SU-DHL-6 (cell line): ENCODE measurements around the gene PPP1R14C.

Experiments
- CTCF ChIP-seq: fragments of 200-600 bp; sonication (generic); IDR thresholded peaks from one replicate; pipeline ENCODE4 v1.5.1; 2017; ENCODE audit warnings: antibody characterized with exemption, mild to moderate bottlenecking, low read length, moderate library complexity; ENCODE audit not compliant: insufficient read depth, poor library complexity, severe bottlenecking
- EZH2phosphoT487 ChIP-seq: fragments of 200-600 bp; sonication (generic), shearing (Covaris generic); conservative IDR thresholded peaks from 2 replicates; pipeline ENCODE4 v1.6.1; 2018; ENCODE audit warnings: mild to moderate bottlenecking, antibody characterized with exemption, low read length, moderate library complexity, mixed read lengths

- TF ChIP-seq CTCF (no peak), EZH2phosphoT487 (no peak)
Measured at GRCh38 chr6:150290429-150290828, 147.6 kb downstream of the PPP1R14C start.
